Measurements from ENCODE around the gene AGBL4.

AGBL4 gene

GRCh38 chr1:48790397-48790796, 1233.4 kb downstream of the AGBL4 start:
- DNase-seq (ENCODE audit: low read depth) = no peak
- H3K4me3 ChIP-seq (ENCODE audit: low read depth, low read length) = no peak overlapping the region
- TF ChIP-seq CTCF (IDR thresholded peaks at IDR 0.05; ENCODE audit: low read depth, low read length, missing control alignments) = no peak

- no peak for TF ChIP-seq CTCF (IDR thresholded peaks at IDR 0.05; ENCODE audit: low read depth, low read length, missing control alignments)
- H3K4me3 ChIP-seq (ENCODE audit: low read depth, low read length) = no peak overlapping the region
- DNase-seq (ENCODE audit: low read depth) = no peak
These were observed 1233.9 kb downstream of the AGBL4 start for GRCh38 chr1:48789903-48790302.

- TF ChIP-seq CTCF (IDR thresholded peaks at IDR 0.05; ENCODE audit: low read depth, low read length, missing control alignments) = no peak
These were observed 1237.9 kb downstream of the AGBL4 start for GRCh38 chr1:48785869-48786268.

GRCh38 chr1:48784301-48784700, 1239.5 kb downstream of the AGBL4 start:
- DNase-seq (ENCODE audit: low read depth) = no peak
- H3K4me3 ChIP-seq (ENCODE audit: low read depth, low read length) = no peak overlapping the region
- TF ChIP-seq CTCF (IDR thresholded peaks at IDR 0.05; ENCODE audit: low read depth, low read length, missing control alignments) = no peak

More at GRCh38 chr1:48785869-48786268, 1237.9 kb downstream of the AGBL4 start:
- no peak for DNase-seq (ENCODE audit: low read depth)
- H3K4me3 ChIP-seq (ENCODE audit: low read depth, low read length) = no peak overlapping the region

GRCh38 chr1:48777219-48777895, 1246.4 kb downstream of the AGBL4 start:
- DNase-seq (ENCODE audit: low read depth) = no peak
- TF ChIP-seq CTCF (IDR thresholded peaks at IDR 0.05; ENCODE audit: low read depth, low read length, missing control alignments) = no peak
- no peak overlapping the region for H3K4me3 ChIP-seq (ENCODE audit: low read depth, low read length)

GRCh38 chr1:48776393-48777218, 1247.1 kb downstream of the AGBL4 start, which contains the start of gene BEND5:
BEND5 (minus strand) TSS chr1:48776891; CDS start chr1:48776831, 60 bp downstream.
- DNase-seq (ENCODE audit: low read depth) = no peak
- TF ChIP-seq CTCF (IDR thresholded peaks at IDR 0.05; ENCODE audit: low read depth, low read length, missing control alignments) = no peak
- H3K4me3 ChIP-seq (ENCODE audit: low read depth, low read length) = no peak within 1 kb of the TSS
